ENCODE data around the gene VANGL1. TPM values are rescaled to one million over a fixed set of nuclear protein-coding genes. Genes with fewer than 3 reads are reported as not detected.

VANGL1 gene
- total RNA-seq, 1 donor from 2014 or later, result 8.5 TPM

DNA sequence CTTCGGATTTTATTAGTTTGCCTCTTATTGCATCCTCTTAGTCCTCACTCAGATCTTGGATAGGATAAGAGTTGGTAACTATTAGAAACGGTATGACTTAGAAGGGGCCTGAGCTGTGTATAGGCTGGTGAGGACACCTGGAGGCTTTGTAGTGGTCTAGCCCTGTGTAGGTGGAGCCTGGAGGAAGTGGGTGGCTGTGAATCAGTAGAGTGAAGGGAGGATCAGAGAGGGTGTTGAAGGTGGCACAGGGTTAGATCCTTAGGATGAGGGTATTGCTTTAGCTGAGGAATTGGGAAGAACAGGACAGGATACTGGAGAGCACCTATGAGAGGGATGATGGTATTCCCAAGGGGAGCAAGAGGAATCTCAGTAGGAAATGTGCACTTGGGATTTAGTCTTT is 5.7 kb downstream of the VANGL1 start:
- H3K36me3 Mint-ChIP-seq, result peaks cover 4% of the 10 kb centered on the region
- H3K4me1 Mint-ChIP-seq, result peaks cover 12% of the 10 kb centered on the region
- H3K27ac Mint-ChIP-seq, result no peak overlapping the region
- Histone ChIP-seq H3K4me3 (no peak overlapping the region), H4K20me1 (ENCODE audit: low read depth) (peaks cover 49% of the 10 kb centered on the region), H3K36me3 (no peaks in the 10 kb centered on the region), H3K79me2 (ENCODE audit: low read depth) (peaks cover 41% of the 10 kb centered on the region), H3F3A (ENCODE audit: low read depth) (peaks cover 11% of the 10 kb centered on the region), H3K9ac (no peak overlapping the region), H3K27ac (no peak overlapping the region), H3K27me3 (peaks cover 9% of the 10 kb centered on the region), H3K9me3 (ENCODE audit: low read depth) (no peaks in the 10 kb centered on the region), H3K4me1 (peaks cover 38% of the 10 kb centered on the region), H3K4me2 (no peak overlapping the region), H2AFZ (replicated peaks) (no peak overlapping the region)
- TF ChIP-seq EZH2 (IDR thresholded peaks at IDR 0.05), result no peak
- no peaks in the 10 kb centered on the region for H3K9me3 Mint-ChIP-seq
- H3K4me3 Mint-ChIP-seq, result no peak overlapping the region
- DNase-seq (ENCODE audit: low spot score), result no peak
- peaks cover 5% of the 10 kb centered on the region for H3K27me3 Mint-ChIP-seq (ENCODE audit: insufficient read depth, low read depth)

GRCh38 chr1:115647919-115648650 is 6.3 kb downstream of the VANGL1 start:
- peaks cover 4% of the 10 kb centered on the region for H3K36me3 Mint-ChIP-seq
- H3F3A ChIP-seq (ENCODE audit: low read depth), result peaks cover 11% of the 10 kb centered on the region
- H3K4me3 Mint-ChIP-seq, result no peak overlapping the region
- H3K4me1 Mint-ChIP-seq, result peaks cover 8% of the 10 kb centered on the region
- H3K4me2 ChIP-seq, result no peak overlapping the region
- no peaks in the 10 kb centered on the region for H3K36me3 ChIP-seq
- H3K9ac ChIP-seq, result no peak overlapping the region
- H3K27me3 ChIP-seq, result peaks cover 9% of the 10 kb centered on the region
- H3K27ac Mint-ChIP-seq, result no peak overlapping the region
- DNase-seq (ENCODE audit: low spot score), result no peak
- peaks cover 35% of the 10 kb centered on the region for H3K4me1 ChIP-seq
- no peaks in the 10 kb centered on the region for H3K9me3 Mint-ChIP-seq
- H2AFZ ChIP-seq (replicated peaks), result no peak overlapping the region
- no peak overlapping the region for H3K4me3 ChIP-seq
- H3K79me2 ChIP-seq (ENCODE audit: low read depth), result peaks cover 37% of the 10 kb centered on the region
- no peaks in the 10 kb centered on the region for H3K9me3 ChIP-seq (ENCODE audit: low read depth)
- no peak overlapping the region for H3K27ac ChIP-seq
- H3K27me3 Mint-ChIP-seq (ENCODE audit: insufficient read depth, low read depth), result peaks cover 2% of the 10 kb centered on the region
- TF ChIP-seq, protein P1, sequence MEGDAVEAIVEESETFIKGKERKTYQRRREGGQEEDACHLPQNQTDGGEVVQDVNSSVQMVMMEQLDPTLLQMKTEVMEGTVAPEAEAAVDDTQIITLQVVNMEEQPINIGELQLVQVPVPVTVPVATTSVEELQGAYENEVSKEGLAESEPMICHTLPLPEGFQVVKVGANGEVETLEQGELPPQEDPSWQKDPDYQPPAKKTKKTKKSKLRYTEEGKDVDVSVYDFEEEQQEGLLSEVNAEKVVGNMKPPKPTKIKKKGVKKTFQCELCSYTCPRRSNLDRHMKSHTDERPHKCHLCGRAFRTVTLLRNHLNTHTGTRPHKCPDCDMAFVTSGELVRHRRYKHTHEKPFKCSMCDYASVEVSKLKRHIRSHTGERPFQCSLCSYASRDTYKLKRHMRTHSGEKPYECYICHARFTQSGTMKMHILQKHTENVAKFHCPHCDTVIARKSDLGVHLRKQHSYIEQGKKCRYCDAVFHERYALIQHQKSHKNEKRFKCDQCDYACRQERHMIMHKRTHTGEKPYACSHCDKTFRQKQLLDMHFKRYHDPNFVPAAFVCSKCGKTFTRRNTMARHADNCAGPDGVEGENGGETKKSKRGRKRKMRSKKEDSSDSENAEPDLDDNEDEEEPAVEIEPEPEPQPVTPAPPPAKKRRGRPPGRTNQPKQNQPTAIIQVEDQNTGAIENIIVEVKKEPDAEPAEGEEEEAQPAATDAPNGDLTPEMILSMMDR (IDR thresholded peaks at IDR 0.05), result no peak
- TF ChIP-seq EZH2phosphoT487 (IDR thresholded peaks at IDR 0.05) (no peak), EZH2 (IDR thresholded peaks at IDR 0.05) (no peak)
- H4K20me1 ChIP-seq (ENCODE audit: low read depth), result peaks cover 47% of the 10 kb centered on the region

GRCh38 chr1:115648717-115649691 is 7.2 kb downstream of the VANGL1 start:
- H3K79me2 ChIP-seq (ENCODE audit: low read depth), result peaks cover 28% of the 10 kb centered on the region
- peaks cover 38% of the 10 kb centered on the region for H3K4me1 ChIP-seq
- H3K27me3 ChIP-seq, result peaks cover 9% of the 10 kb centered on the region
- H3K36me3 Mint-ChIP-seq, result peaks cover 5% of the 10 kb centered on the region
- no peak overlapping the region for H3K4me3 Mint-ChIP-seq
- H3K27ac Mint-ChIP-seq, result no peak overlapping the region
- H3K9ac ChIP-seq, result no peak overlapping the region
- H2AFZ ChIP-seq (replicated peaks), result no peak overlapping the region
- H4K20me1 ChIP-seq (ENCODE audit: low read depth), result peaks cover 37% of the 10 kb centered on the region
- peaks cover 10% of the 10 kb centered on the region for H3K4me1 Mint-ChIP-seq
- peaks cover 11% of the 10 kb centered on the region for H3F3A ChIP-seq (ENCODE audit: low read depth)
- H3K27me3 Mint-ChIP-seq (ENCODE audit: insufficient read depth, low read depth), result peaks cover 2% of the 10 kb centered on the region
- no peak for DNase-seq (ENCODE audit: low spot score)
- H3K27ac ChIP-seq, result no peak overlapping the region
- no peak overlapping the region for H3K4me3 ChIP-seq
- no peaks in the 10 kb centered on the region for H3K9me3 Mint-ChIP-seq
- H3K4me2 ChIP-seq, result no peak overlapping the region
- TF ChIP-seq EZH2 (IDR thresholded peaks at IDR 0.05), result no peak
- TF ChIP-seq, protein P1 (IDR thresholded peaks at IDR 0.05), result no peak
- TF ChIP-seq EZH2phosphoT487 (IDR thresholded peaks at IDR 0.05), result no peak
- no peaks in the 10 kb centered on the region for H3K9me3 ChIP-seq (ENCODE audit: low read depth)
- no peaks in the 10 kb centered on the region for H3K36me3 ChIP-seq

Data from neural progenitor cell (in vitro differentiated cells).